Mesenchymal stem cell (in vitro differentiated cells and primary cell): ENCODE measurements around the gene TRIM2. TPM values are rescaled to one million over a fixed set of nuclear protein-coding genes. Genes with fewer than 3 reads are reported as not detected.

Experiments used
- DNase-seq: peaks from one replicate; pipeline ENCODE4 v3.0.0-alpha.2; 2013
- H2AFZ ChIP-seq: one replicate; pipeline ENCODE4 v1.6.1; 2013; ENCODE audit warnings: low read depth, mild to moderate bottlenecking, control low read depth, inconsistent platforms, low read length, moderate library complexity
- H2AK5ac ChIP-seq: 2 replicates; pipeline ENCODE4 v1.6.1; 2013; ENCODE audit warnings: low read length, moderate library complexity, mild to moderate bottlenecking, inconsistent platforms; ENCODE audit not compliant: severe bottlenecking
- H2BK120ac ChIP-seq: one replicate; pipeline ENCODE4 v1.6.1; 2013; ENCODE audit warnings: low read depth, mild to moderate bottlenecking, inconsistent platforms, low read length, moderate library complexity
- H2BK12ac ChIP-seq, 2 experiments: one replicate each; pipeline ENCODE4 v1.6.1; 2013; ENCODE audit warnings: inconsistent platforms in 2 of 2, low read length in 2 of 2, mild to moderate bottlenecking in 2 of 2, moderate library complexity in 2 of 2, control low read depth in 1 of 2
- H2BK15ac ChIP-seq: one replicate; pipeline ENCODE4 v1.6.1; 2013; ENCODE audit warnings: mild to moderate bottlenecking, low read depth, inconsistent platforms; ENCODE audit not compliant: poor library complexity, severe bottlenecking
- H2BK5ac ChIP-seq: 2 replicates; pipeline ENCODE4 v1.6.1; 2013; ENCODE audit warnings: low read depth, mild to moderate bottlenecking, low read length, control low read depth, inconsistent platforms; ENCODE audit not compliant: poor library complexity, severe bottlenecking
- H3K14ac ChIP-seq, 2 experiments: one replicate each; pipeline ENCODE4 v1.6.1; 2013; ENCODE audit warnings: inconsistent platforms in 2 of 2, low read length in 2 of 2, control low read depth in 1 of 2, mild to moderate bottlenecking in 1 of 2, moderate library complexity in 1 of 2
- H3K18ac ChIP-seq, 2 experiments: one replicate each; pipeline ENCODE4 v1.6.1; 2013; ENCODE audit warnings: inconsistent platforms in 2 of 2, low read length in 2 of 2, control low read depth in 1 of 2, low read depth in 1 of 2, mild to moderate bottlenecking in 1 of 2
- H3K23ac ChIP-seq, 2 experiments: one replicate each; pipeline ENCODE4 v1.6.1; 2013; ENCODE audit warnings: inconsistent platforms in 2 of 2, low read length in 2 of 2, mild to moderate bottlenecking in 2 of 2, moderate library complexity in 2 of 2, control low read depth in 1 of 2
- H3K27ac ChIP-seq: 2 replicates; pipeline ENCODE4 v1.5.1; 2013; ENCODE audit warnings: mild to moderate bottlenecking, moderate library complexity, low read length, control low read depth, inconsistent platforms; ENCODE audit not compliant: poor library complexity, severe bottlenecking
- H3K27me3 ChIP-seq, 2 experiments: 2 replicates each; pipeline versions ENCODE4 v1.6.1 to v1.7.0; 2013; ENCODE audit warnings: low read length in 2 of 2, mild to moderate bottlenecking in 2 of 2, moderate library complexity in 2 of 2, control low read depth in 1 of 2, inconsistent platforms in 1 of 2; ENCODE audit not compliant: control insufficient read depth in 1 of 2, insufficient read depth in 1 of 2
- H3K36me3 ChIP-seq, 2 experiments: 2 replicates each; pipeline versions ENCODE4 v1.6.1 to v1.7.0; 2013; ENCODE audit warnings: low read length in 2 of 2, control low read depth in 1 of 2, inconsistent platforms in 1 of 2, low read depth in 1 of 2, mild to moderate bottlenecking in 1 of 2; ENCODE audit not compliant: insufficient read depth in 2 of 2, control insufficient read depth in 1 of 2
- H3K4ac ChIP-seq, 2 experiments: one replicate each; pipeline ENCODE4 v1.6.1; 2013; ENCODE audit warnings: inconsistent platforms in 2 of 2, low read length in 2 of 2, mild to moderate bottlenecking in 2 of 2, moderate library complexity in 2 of 2, control low read depth in 1 of 2, low read depth in 1 of 2
- H3K4me1 ChIP-seq: 2 replicates; pipeline ENCODE4 v1.6.1; 2013; ENCODE audit warnings: low read depth, low read length, control low read depth; ENCODE audit not compliant: control insufficient read depth, insufficient read depth
- H3K4me2 ChIP-seq: 2 replicates; pipeline ENCODE4 v1.6.1; 2013; ENCODE audit warnings: low read length, mild to moderate bottlenecking, inconsistent platforms; ENCODE audit not compliant: poor library complexity, severe bottlenecking
- H3K4me3 ChIP-seq, 2 experiments: 2 replicates each; pipeline versions ENCODE4 v1.5.1 to v1.7.0; 2013; ENCODE audit warnings: low read length in 2 of 2, mild to moderate bottlenecking in 2 of 2, control low read depth in 1 of 2, low read depth in 1 of 2; ENCODE audit not compliant: insufficient read depth in 1 of 2
- H3K79me1 ChIP-seq: replicated peaks from 2 replicates; pipeline ENCODE4 v1.6.1; 2013; ENCODE audit warnings: mild to moderate bottlenecking, control low read depth, low read length, inconsistent platforms; ENCODE audit not compliant: poor library complexity, severe bottlenecking
- H3K9ac ChIP-seq: 2 replicates; pipeline ENCODE4 v1.7.0; 2013; ENCODE audit warnings: mild to moderate bottlenecking, low read length, moderate library complexity
- H3K9me3 ChIP-seq: 2 replicates; pipeline ENCODE4 v1.7.0; 2013; ENCODE audit warnings: mild to moderate bottlenecking, low read length; ENCODE audit not compliant: control insufficient read depth
- H4K8ac ChIP-seq: one replicate; pipeline ENCODE4 v1.6.1; 2013; ENCODE audit warnings: inconsistent platforms, mild to moderate bottlenecking, low read length, moderate library complexity
- H4K91ac ChIP-seq: one replicate; pipeline ENCODE4 v1.6.1; 2013; ENCODE audit warnings: mild to moderate bottlenecking, low read length, inconsistent platforms
- WGBS: methylation state at CpG from one replicate; pipeline ENCODE4 v1.1.7; 2013; ENCODE audit warnings: mixed read lengths; 5-methylcytosine and 5-hydroxymethylcytosine counted together
- polyA plus RNA-seq, 2 experiments: library from polyadenylated mRNA; stranded (reverse); fragments of 200-250 nt; gene quantifications; one replicate each; pipeline ENCODE4 v1.2.3, GENCODE V29; 2013

Gene TRIM2
- polyA plus RNA-seq (2013, experiment 1 of 2): 18.0 TPM
- 18.0 TPM for polyA plus RNA-seq (2013, experiment 2 of 2)

DNA sequence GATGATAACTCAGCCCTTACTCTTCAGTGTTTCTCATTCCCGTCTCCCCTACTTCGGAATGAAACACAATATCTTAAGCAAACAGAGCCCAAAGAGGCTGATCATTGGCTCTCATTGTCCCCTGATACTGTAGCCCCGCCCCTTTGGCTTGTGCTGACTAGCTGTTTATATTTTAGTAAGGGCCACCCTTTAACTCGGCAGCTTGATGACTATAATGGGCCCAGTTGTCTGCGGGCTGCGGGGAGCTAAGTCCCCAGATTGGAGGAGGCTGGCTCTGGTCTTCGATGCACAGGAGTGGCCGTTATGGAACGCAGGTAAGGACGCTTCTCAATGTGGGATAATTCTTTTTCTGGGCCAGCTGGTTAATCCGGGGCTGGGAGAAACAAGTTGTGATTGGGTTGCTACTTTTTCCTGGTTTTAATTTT lies at the start of gene TRIM2:
TSS of gene TRIM2 (plus strand) at position 197 of the 425 bp plus-strand sequence. CDS start at position 285, 88 bp downstream.
- Histone ChIP-seq H3K14ac (peak within 1 kb of the TSS in 1 of 2 experiments; percentile 13), H2BK5ac (peak within 1 kb of the TSS; percentile 63), H2AK5ac (peak within 1 kb of the TSS; percentile 15), H3K4me2 (peak within 1 kb of the TSS; percentile 68), H3K27ac (peak within 1 kb of the TSS; percentile 73), H2BK15ac (peak within 1 kb of the TSS; percentile 74), H4K8ac (peak within 1 kb of the TSS; percentile 85), H3K79me1 (peaks cover 10% of the 10 kb centered on the region), H2BK12ac (peak within 1 kb of the TSS in 1 of 2 experiments; percentile 73), H3K9me3 (no peaks in the 10 kb centered on the region), H3K4me1 (peaks cover 11% of the 10 kb centered on the region), H4K91ac (peak within 1 kb of the TSS; percentile 82), H3K4me3 (peak within 1 kb of the TSS; percentile 43 to 65), H3K36me3 (no peaks in the 10 kb centered on the region), H3K18ac (peak within 1 kb of the TSS; percentile 25 to 77), H3K4ac (peak within 1 kb of the TSS; percentile 38 to 67), H3K23ac (no peak within 1 kb of the TSS), H3K9ac (peak within 1 kb of the TSS; percentile 67), H3K27me3 (peaks cover 0 to 39% of the 10 kb centered on the region in 2 experiments), H2AFZ (no peak within 1 kb of the TSS), H2BK120ac (no peak within 1 kb of the TSS)
- 9% methylated on average over 11 of the region's 11 CpGs for WGBS
- peak; percentile 93 for DNase-seq

DNA sequence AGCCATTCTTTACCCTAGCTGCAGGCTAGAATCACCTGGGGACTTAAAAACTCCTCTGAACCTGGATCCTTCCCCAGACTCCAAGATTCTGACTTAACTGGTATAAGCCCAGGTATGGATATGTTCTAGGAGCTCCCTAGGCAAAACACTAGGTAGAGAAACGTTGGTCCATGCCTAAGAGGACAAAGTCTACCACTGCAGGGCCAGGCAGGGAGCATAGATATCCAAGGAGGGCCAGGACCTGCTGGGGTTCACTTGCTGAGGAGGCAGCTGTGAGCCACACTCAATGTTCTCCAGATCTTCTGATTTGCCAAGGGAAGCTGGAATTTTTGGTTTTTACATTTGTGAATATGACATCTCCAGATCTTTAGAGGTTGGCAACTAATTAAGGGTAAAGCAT lies 48.6 kb upstream of the TRIM2 start:
- Histone ChIP-seq H3K9me3 (no peaks in the 10 kb centered on the region), H2AK5ac (peak overlapping the region; percentile 87), H3K27ac (no peak overlapping the region), H2BK15ac (no peak overlapping the region), H4K8ac (no peak overlapping the region), H3K18ac (no peak overlapping the region), H3K27me3 (peaks cover 8 to 61% of the 10 kb centered on the region in 2 experiments), H2BK120ac (no peak overlapping the region), H3K23ac (no peak overlapping the region), H3K4me3 (no peak overlapping the region), H2AFZ (no peak overlapping the region), H2BK12ac (peak overlapping the region in 1 of 2 experiments; percentile 83), H3K4me2 (no peak overlapping the region), H3K4ac (no peak overlapping the region), H3K79me1 (peaks cover 12% of the 10 kb centered on the region), H3K36me3 (no peaks in the 10 kb centered on the region), H3K14ac (no peak overlapping the region), H3K4me1 (peaks cover 12% of the 10 kb centered on the region), H3K9ac (no peak overlapping the region), H4K91ac (no peak overlapping the region), H2BK5ac (no peak overlapping the region)
- DNase-seq: no peak
- WGBS: 35% methylated on average over 1 of the region's 1 CpG

DNA sequence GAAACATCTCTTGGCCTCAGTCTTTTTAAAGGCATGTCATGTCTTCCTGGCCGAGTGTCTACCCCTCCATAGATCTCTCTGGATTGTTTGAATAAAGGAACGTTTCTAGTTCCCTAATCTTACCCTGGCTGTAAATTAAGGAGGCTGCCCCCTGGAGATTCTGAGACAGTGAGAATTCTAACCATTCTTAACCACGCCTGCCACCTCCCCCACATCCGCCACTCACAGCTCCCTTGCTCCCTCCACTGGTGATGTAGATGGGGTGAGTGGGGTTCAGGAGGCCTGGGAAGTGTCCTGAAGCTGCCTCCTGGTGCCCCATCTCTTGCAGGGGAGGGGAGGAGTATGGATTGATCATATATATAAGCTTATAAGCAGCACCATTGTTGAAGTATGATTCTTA lies 48.0 kb upstream of the TRIM2 start:
- Histone ChIP-seq H2BK120ac (no peak overlapping the region), H3K4ac (no peak overlapping the region), H4K91ac (no peak overlapping the region), H3K14ac (no peak overlapping the region), H4K8ac (no peak overlapping the region), H2AFZ (no peak overlapping the region), H3K27ac (no peak overlapping the region), H2BK5ac (no peak overlapping the region), H3K4me2 (no peak overlapping the region), H3K9ac (no peak overlapping the region), H3K79me1 (peaks cover 12% of the 10 kb centered on the region), H2BK15ac (no peak overlapping the region), H3K23ac (no peak overlapping the region), H3K27me3 (peaks cover 8 to 60% of the 10 kb centered on the region in 2 experiments), H3K18ac (peak overlapping the region in 1 of 2 experiments; percentile 65), H3K4me3 (no peak overlapping the region), H2AK5ac (peak overlapping the region; percentile 7), H3K36me3 (no peaks in the 10 kb centered on the region), H3K9me3 (no peaks in the 10 kb centered on the region), H3K4me1 (peaks cover 12% of the 10 kb centered on the region), H2BK12ac (no peak overlapping the region)
- no peak for DNase-seq
- 33% methylated on average over 1 of the region's 4 CpGs for WGBS

DNA sequence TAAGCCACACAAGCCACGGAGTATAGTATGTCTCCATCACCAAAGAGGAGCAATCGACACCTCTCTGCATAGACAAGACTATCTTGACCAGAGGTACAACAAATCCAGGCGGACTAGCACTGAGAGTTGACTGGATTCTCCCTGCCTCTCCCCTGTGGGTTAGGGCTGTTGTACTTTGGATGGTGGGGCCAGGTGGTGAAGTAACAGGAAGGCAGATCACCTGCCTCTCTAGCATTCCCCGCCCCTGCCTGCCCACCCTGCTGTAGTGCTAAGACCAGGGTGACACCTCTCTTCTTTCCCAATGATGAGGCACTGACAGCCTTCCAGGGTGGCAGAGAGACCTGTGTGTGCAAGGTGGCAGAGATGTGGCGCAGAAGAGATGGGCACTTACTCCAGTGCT lies 47.5 kb upstream of the TRIM2 start:
- H4K8ac ChIP-seq: no peak overlapping the region
- H2BK15ac ChIP-seq: no peak overlapping the region
- H3K27ac ChIP-seq: no peak overlapping the region
- no peak overlapping the region for H2AFZ ChIP-seq
- H3K23ac ChIP-seq: no peak overlapping the region
- 88% methylated on average over 4 of the region's 5 CpGs for WGBS
- peaks cover 8 to 57% of the 10 kb centered on the region in 2 experiments for H3K27me3 ChIP-seq
- no peak overlapping the region for H2BK5ac ChIP-seq
- H3K36me3 ChIP-seq: no peaks in the 10 kb centered on the region
- peaks cover 12% of the 10 kb centered on the region for H3K4me1 ChIP-seq
- no peak overlapping the region for H2BK12ac ChIP-seq
- DNase-seq: no peak
- no peak overlapping the region for H4K91ac ChIP-seq
- no peak overlapping the region for H3K4ac ChIP-seq
- peak overlapping the region; percentile 7 for H2AK5ac ChIP-seq
- no peak overlapping the region for H3K18ac ChIP-seq
- no peak overlapping the region for H3K4me3 ChIP-seq
- no peak overlapping the region for H3K9ac ChIP-seq
- no peak overlapping the region for H3K4me2 ChIP-seq
- H3K79me1 ChIP-seq: peaks cover 12% of the 10 kb centered on the region
- no peak overlapping the region for H3K14ac ChIP-seq
- no peak overlapping the region for H2BK120ac ChIP-seq
- no peaks in the 10 kb centered on the region for H3K9me3 ChIP-seq
